ENCODE measurements around the gene C19orf81.

The C19orf81 gene

DNA sequence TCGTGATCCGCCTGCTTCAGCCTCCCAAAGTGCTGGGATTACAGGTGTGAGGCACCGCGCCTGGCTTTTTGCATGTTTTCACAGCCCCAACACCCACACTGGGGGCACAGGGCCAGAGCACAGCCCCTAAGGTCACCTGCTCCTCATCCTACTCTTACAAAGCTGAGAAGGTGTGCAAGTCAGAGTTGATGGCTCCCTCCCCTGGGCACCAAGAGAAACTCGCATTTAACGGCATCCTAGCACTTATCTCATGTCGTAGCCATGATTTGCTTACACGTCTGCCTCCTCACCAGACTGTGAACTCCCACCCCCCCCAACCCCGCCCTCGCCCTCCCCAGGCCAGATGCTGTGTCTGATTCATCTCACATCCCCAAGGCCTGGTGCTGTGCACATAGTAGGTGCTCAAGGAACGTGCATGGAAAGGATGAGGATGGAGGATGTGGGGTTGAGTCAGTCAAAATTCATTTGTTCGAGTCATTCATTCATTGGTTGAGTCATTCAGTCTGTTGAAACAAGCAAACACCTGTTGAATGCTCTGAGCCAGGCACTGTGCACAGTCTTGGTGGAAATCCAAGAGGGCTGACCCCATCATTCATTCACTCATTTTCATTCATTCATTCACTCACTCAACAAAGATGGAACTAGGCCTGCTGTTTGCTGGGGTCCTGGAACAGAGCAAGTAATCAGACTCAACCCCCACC, 59.1 kb downstream of the C19orf81 start:
- DNase-seq (ENCODE audit: low read depth in 1 of 2, low spot score in 1 of 2): no peak
